H1 (cell line): Measurements from ENCODE around the gene ARHGAP4. TPM values are rescaled to one million over a fixed set of nuclear protein-coding genes. Genes with fewer than 3 reads are reported as not detected.

Experiments used
- CHD2 ChIP-seq: IDR thresholded peaks from 2 replicates; pipeline ENCODE4 v1.6.1; 2012; ENCODE audit warnings: low read length, improper control_type of control experiment
- EGR1 ChIP-seq: IDR thresholded peaks from 2 replicates; pipeline ENCODE4 v1.6.1; 2011; ENCODE audit warnings: low read depth, low read length, borderline replicate concordance
- SIRT6 ChIP-seq: IDR thresholded peaks from one replicate; pipeline ENCODE4 v1.7.1; 2012; ENCODE audit warnings: low read length, inconsistent platforms
- SP4 ChIP-seq: IDR thresholded peaks from 2 replicates; pipeline ENCODE4 v1.6.1; 2012; ENCODE audit warnings: low read length, inconsistent platforms
- polyA plus RNA-seq, 7 experiments: library from polyadenylated mRNA; depleted of rRNA in 3 of 7; stranded (reverse) in 5 of 7; unstranded in 2 of 7; fragments of >200 nt in 5 of 7; fragments of 200-250 nt in 2 of 7; gene quantifications; 1 replicate in 5 of 7; 2 replicates in 1 of 7; 4 replicates in 1 of 7; pipeline versions ENCODE4 v1.2.1 to v1.2.3, GENCODE V29; 2011 to 2013; ENCODE audit warnings: missing spikeins in 2 of 7, mixed read lengths in 2 of 7
- total RNA-seq: library from RNA; stranded (reverse); fragmentation: NEBNext Ultra II Directional; extraction: Animal tissue kit (Norgen Biotek cat#: 25700); gene quantifications from 2 replicates; pipeline ENCODE4 v1.2.1, GENCODE V29; 2021
- TF ChIP-seq, protein P1 (sequence below): IDR thresholded peaks from 2 replicates; pipeline ENCODE4 v1.6.1; 2012; ENCODE audit warnings: inconsistent platforms

The ARHGAP4 gene
- total and polyA plus RNA-seq, 2 of the 8 experiments (the other 6 are each of a cell fraction or from before 2014, with no cell fraction given) = 23.9 to 26.0 TPM

GRCh38 chrX:153969904-153970356, 43.9 kb upstream of the ARHGAP4 start (continued):
- TF ChIP-seq EGR1 (no peak), SP4 (no peak), CHD2 (no peak), SIRT6 (no peak)
- TF ChIP-seq, protein P1, sequence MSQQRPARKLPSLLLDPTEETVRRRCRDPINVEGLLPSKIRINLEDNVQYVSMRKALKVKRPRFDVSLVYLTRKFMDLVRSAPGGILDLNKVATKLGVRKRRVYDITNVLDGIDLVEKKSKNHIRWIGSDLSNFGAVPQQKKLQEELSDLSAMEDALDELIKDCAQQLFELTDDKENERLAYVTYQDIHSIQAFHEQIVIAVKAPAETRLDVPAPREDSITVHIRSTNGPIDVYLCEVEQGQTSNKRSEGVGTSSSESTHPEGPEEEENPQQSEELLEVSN = no peak
